Mucosa of rectum (tissue), 2 donors: ENCODE results near the gene LPO.

Experiments
- H3K27ac ChIP-seq, 2 donors: one replicate each; pipeline ENCODE4 v1.7.0; 2013; ENCODE audit warnings: inconsistent platforms in 2 of 2, low read depth in 2 of 2, low read length in 2 of 2
- H3K27me3 ChIP-seq, 2 donors: one replicate each; pipeline ENCODE4 v1.7.0; 2013; ENCODE audit warnings: low read length in 2 of 2; ENCODE audit not compliant: control insufficient read depth in 2 of 2, insufficient read depth in 2 of 2
- H3K36me3 ChIP-seq, 2 donors: one replicate each; pipeline ENCODE4 v1.7.0; 2013; ENCODE audit warnings: low read length in 2 of 2; ENCODE audit not compliant: control insufficient read depth in 2 of 2, insufficient read depth in 2 of 2
- H3K4me1 ChIP-seq, 2 donors: one replicate each; pipeline ENCODE4 v1.7.0; 2013; ENCODE audit warnings: low read length in 2 of 2, mild to moderate bottlenecking in 1 of 2; ENCODE audit not compliant: control insufficient read depth in 2 of 2, insufficient read depth in 2 of 2
- H3K4me3 ChIP-seq, 2 donors: one replicate each; pipeline ENCODE4 v1.7.0; 2013; ENCODE audit warnings: low read length in 2 of 2
- H3K9ac ChIP-seq, 2 donors: one replicate each; pipeline ENCODE4 v1.7.0; 2013; ENCODE audit warnings: low read length in 2 of 2, low read depth in 1 of 2, mild to moderate bottlenecking in 1 of 2
- H3K9me3 ChIP-seq, 2 donors: one replicate each; pipeline ENCODE4 v1.7.0; 2013; ENCODE audit warnings: low read length in 2 of 2; ENCODE audit not compliant: control insufficient read depth in 2 of 2
- donor health status: healthy.
- donor health status: Normal muscosa, but diverticular disease.

LPO gene

DNA sequence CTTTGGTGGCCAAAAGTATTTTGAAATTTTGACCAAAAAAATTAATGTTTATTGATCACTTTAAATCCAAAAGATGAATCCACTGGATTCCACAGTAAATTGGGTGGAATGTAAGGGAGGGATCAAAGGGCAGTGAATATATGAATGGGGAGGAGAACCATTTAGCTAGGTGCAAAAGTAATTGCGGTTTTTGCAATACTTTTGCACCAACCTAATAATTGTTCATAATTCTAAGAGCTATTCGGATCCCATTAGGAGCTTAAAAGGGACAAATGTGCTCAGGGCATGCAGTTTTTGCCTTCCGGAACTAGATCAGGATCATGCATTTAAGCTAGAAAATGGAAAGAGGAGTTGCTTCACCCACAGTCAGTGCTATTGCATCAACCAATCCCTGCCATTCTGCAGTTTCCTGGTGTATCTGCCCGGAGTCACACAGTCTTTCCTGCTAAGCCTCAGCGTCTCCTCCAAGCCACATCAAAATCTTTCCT, at the start of gene LPO:
TSS of gene LPO (plus strand) at position 438 of the 488 bp plus-strand sequence. CDS start 4,396 bp downstream, outside the sequence.
- no peaks in the 10 kb centered on the region for H3K9me3 ChIP-seq
- no peak within 1 kb of the TSS for H3K9ac ChIP-seq
- H3K4me3 ChIP-seq: no peak within 1 kb of the TSS
- peaks cover 13 to 22% of the 10 kb centered on the region in 2 donors for H3K27me3 ChIP-seq
- no peaks in the 10 kb centered on the region for H3K4me1 ChIP-seq
- no peak within 1 kb of the TSS for H3K27ac ChIP-seq
- no peaks in the 10 kb centered on the region for H3K36me3 ChIP-seq

DNA sequence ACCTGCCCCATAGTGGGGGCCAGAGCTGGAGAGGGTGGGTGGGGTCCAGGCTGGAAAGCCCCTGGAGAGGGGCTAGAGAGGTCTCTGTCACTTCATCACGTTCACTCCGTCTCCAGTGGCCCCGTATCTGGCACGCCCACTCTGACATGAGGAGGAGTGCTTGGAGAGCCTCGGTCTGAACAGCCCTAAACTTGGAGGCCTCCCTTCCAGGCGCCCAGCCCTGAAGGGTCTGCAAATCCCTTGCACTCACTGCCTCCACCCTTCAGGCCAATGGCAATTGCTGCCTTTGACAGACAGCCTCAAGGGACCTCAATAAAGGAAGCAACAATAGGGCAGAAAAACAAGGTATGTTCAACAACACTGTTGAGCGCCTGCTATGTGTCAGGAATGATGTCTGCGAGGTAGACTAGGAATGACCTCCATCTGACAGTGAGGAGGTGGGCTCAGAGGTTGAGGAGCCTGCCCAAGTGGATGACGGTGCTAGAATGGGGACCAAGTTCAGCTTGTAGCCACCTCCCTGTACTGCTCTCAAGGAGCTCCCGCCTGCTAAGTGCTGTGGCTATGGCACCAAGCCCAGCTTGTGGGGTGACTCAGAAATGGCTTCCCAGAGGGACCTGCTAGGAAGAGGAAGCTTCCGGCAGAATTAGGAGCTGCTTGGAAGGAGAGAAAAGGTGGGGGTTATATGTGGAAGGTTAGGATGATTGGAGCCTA, 48.8 kb upstream of the LPO start:
- Histone ChIP-seq H3K36me3 (no peaks in the 10 kb centered on the region), H3K4me1 (no peaks in the 10 kb centered on the region), H3K27me3 (peaks cover 1 to 3% of the 10 kb centered on the region in 2 donors), H3K9me3 (no peaks in the 10 kb centered on the region), H3K9ac (no peak overlapping the region), H3K27ac (no peak overlapping the region), H3K4me3 (no peak overlapping the region)

DNA sequence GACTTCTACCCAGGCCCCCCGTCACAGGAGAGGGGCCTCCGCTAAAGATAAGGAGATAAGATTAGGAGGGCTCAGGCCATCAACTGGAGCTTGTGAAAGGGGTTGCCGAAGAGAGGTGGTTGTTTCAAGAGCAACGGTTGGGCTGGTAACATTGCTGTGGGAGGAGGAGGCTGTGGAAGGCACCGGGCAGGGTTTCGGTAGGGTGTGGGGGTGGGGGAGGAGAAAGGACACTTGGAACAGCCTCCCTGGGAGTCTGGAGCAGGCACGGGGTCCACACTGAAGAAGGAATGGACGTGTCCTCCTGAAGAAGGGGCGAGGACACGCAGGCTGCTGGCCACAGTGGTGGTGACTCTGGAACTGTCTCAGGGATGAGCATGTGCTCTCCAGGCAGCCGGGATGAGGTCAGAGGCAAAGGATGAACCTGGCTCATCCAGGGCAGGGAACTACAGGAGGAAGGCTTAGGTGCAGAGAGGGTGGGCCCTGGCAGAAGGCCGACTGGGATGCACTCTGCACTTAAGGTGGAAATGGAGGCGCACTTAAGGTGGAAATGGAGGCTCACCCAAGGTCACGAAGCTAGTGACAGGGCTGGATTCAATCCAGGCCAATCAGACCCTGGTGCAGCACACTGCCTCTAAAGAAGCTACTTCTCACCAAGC, 47.0 kb upstream of the LPO start:
- no peaks in the 10 kb centered on the region for H3K36me3 ChIP-seq
- no peak overlapping the region for H3K4me3 ChIP-seq
- no peak overlapping the region for H3K27ac ChIP-seq
- peaks cover 1 to 3% of the 10 kb centered on the region in 2 donors for H3K27me3 ChIP-seq
- H3K9ac ChIP-seq: no peak overlapping the region
- H3K4me1 ChIP-seq: no peaks in the 10 kb centered on the region
- H3K9me3 ChIP-seq: no peaks in the 10 kb centered on the region

DNA sequence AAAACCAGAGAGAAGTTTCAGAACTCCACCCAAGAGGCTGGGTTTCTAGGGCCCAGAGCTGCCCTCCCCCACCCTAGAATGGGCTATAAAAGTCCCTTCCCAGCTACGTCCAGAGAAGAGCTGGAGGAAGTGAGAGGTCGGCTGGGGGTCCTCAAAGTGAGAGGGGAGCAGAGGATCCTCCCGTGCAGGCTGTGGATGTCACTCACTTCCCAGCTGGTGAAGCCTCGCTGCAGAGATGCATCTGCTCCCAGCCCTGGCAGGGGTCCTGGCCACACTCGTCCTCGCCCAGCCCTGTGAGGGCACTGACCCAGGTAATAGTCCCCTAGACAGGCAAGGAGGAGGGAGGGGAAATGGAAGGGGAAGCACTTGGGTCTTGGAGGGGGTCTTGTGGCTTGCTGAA, 45.8 kb upstream of the LPO start, which contains the start of gene EPX:
TSS of gene EPX (plus strand) at position 115 of the 400 bp plus-strand sequence. CDS start at position 236, 121 bp downstream.
- Histone ChIP-seq H3K4me3 (no peak within 1 kb of the TSS), H3K4me1 (no peaks in the 10 kb centered on the region), H3K9ac (no peak within 1 kb of the TSS), H3K36me3 (no peaks in the 10 kb centered on the region), H3K27me3 (peaks cover 0 to 2% of the 10 kb centered on the region in 2 donors), H3K27ac (no peak within 1 kb of the TSS), H3K9me3 (no peaks in the 10 kb centered on the region)

DNA sequence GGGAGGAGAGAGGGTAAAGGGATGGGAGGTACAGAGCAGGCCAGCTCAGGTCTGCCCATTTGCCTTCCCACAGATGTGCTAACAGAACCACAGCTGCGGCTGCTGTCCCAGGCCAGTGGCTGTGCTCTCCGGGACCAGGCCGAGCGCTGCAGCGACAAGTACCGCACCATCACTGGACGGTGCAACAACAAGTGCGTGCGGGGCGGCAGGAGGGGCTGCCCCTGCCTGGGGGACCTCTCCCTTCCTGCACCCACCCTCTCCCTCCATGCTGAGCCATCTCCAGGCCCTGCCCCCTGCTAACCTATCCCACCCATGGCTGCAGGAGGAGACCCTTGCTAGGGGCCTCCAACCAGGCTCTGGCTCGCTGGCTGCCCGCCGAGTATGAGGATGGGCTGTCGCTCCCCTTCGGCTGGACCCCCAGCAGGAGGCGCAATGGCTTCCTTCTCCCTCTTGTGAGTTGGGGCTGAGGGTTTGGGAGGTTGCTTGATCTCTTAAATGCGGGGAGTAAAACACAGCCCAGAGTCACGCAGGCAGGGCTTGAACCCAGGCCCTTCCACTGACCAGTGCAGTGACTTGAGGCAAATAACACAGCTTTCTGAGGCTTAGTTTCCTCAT, 44.6 kb upstream of the LPO start:
- H3K36me3 ChIP-seq: no peaks in the 10 kb centered on the region
- no peaks in the 10 kb centered on the region for H3K27me3 ChIP-seq

DNA sequence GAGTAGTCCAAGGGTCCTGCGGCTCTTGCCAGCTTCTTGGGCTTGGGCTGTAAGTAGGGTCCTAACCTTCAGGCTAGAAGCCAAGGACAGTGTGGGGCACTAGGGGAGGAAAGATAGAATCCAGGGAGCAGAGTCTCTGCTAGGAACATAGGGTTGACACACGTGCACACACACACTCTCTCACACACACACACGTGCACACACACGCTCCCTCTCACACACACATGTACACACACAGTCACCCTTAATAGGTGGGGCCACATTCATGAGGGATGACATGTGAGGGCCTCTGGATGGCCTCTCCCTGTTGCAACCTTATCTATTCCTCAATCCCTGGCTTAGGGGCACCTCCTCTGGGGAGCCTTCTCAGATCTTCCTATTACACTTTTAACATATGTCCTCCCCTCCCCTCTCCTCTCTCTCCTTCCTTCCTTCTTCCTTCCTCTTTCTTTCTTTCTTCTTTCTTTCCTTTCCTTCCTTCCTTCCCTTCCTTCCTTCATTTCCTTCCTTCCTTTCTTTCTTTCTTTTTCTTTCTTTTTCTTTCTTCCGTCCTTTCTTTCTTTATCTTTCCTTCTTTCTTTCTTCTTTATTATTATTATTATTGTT, 42.8 kb upstream of the LPO start:
- no peak overlapping the region for H3K4me3 ChIP-seq
- no peaks in the 10 kb centered on the region for H3K4me1 ChIP-seq
- H3K27me3 ChIP-seq: no peaks in the 10 kb centered on the region
- H3K9ac ChIP-seq: no peak overlapping the region
- H3K36me3 ChIP-seq: no peaks in the 10 kb centered on the region
- no peaks in the 10 kb centered on the region for H3K9me3 ChIP-seq
- H3K27ac ChIP-seq: no peak overlapping the region

More for the DNA sequence above, 44.6 kb upstream of the LPO start:
- Histone ChIP-seq H3K9ac (no peak overlapping the region), H3K27ac (no peak overlapping the region), H3K4me1 (no peaks in the 10 kb centered on the region), H3K4me3 (no peak overlapping the region), H3K9me3 (no peaks in the 10 kb centered on the region)

DNA sequence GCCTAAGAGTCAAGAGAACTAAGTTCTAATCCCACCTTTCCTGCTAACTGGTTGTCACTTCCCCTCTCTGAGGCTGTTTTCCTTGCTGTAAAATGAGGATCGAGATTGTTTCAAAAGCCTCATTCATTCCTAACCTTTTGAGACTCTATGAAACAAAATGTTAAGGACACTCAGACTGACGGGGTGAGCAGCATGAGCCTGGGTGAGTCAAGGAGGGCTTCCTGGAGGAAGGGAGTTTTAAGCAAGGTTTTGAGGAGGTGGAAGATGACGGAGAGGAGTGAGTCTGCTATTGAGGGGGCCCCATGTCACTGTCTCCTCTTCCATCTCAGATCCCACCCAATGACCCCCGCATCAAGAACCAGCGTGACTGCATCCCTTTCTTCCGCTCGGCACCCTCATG, 41.8 kb upstream of the LPO start:
- Histone ChIP-seq H3K36me3 (no peaks in the 10 kb centered on the region), H3K27ac (no peak overlapping the region), H3K9me3 (no peaks in the 10 kb centered on the region), H3K27me3 (no peaks in the 10 kb centered on the region), H3K4me3 (no peak overlapping the region), H3K9ac (no peak overlapping the region), H3K4me1 (no peaks in the 10 kb centered on the region)

DNA sequence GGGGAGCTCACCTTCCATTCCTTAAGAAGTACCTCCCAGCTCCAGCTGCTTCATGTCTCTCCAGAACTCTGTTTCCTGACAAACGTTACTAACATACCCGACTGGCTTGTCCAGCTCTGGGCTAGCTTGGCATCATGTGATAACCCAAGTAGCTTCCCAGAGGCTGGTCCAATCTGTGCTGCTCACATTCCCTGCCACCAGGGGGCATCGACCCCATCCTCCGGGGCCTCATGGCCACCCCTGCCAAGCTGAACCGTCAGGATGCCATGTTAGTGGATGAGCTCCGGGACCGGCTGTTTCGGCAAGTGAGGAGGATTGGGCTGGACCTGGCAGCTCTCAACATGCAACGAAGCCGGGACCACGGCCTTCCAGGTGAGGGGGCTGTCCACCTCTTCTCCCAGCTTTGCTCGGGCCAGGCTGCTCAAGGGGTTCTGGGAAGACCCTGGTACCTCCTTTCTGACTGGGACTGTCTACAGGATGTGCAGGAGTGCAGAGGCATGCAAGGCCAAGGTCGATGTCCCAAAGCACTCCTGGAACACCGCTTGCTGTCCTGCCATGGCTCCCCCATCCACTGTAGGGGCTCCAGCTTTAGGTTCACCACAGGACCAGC, 38.3 kb upstream of the LPO start:
- Histone ChIP-seq H3K9me3 (no peaks in the 10 kb centered on the region), H3K4me1 (no peaks in the 10 kb centered on the region), H3K27me3 (no peaks in the 10 kb centered on the region), H3K27ac (no peak overlapping the region), H3K36me3 (peaks cover 0 to under 1% of the 10 kb centered on the region in 2 donors), H3K4me3 (no peak overlapping the region), H3K9ac (no peak overlapping the region)

DNA sequence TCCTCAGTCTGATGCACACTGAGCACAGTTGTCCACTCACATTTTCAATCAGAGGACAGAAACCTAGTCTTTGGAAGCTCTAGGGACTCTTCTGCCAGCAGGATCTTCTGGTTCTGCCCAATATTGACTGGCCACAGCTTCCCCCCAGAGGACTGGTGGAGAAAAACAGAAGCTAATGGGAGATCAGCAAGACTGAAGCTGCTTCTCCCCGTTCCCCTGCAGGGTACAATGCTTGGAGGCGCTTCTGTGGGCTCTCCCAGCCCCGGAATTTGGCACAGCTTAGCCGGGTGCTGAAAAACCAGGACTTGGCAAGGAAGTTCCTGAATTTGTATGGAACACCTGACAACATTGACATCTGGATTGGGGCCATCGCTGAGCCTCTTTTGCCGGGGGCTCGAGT, 35.5 kb upstream of the LPO start:
- Histone ChIP-seq H3K27me3 (no peaks in the 10 kb centered on the region), H3K4me1 (no peaks in the 10 kb centered on the region)

More for the DNA sequence above, 35.5 kb upstream of the LPO start:
- Histone ChIP-seq H3K9me3 (no peaks in the 10 kb centered on the region), H3K36me3 (peaks cover 0 to 16% of the 10 kb centered on the region in 2 donors), H3K27ac (no peak overlapping the region), H3K9ac (no peak overlapping the region), H3K4me3 (no peak overlapping the region)
